K562 (cell line): ENCODE data around the gene PPRC1. TPM values are rescaled to one million over a fixed set of nuclear protein-coding genes. Genes with fewer than 3 reads are reported as not detected.

Experiments used
- ATAC-seq: fragments of 200-7000 bp; cut with Tn5 transposase; 3 replicates; pipeline ENCODE4 v1.9.1; 2020; ENCODE audit warnings: moderate library complexity
- BruUV-seq: library from RNA; stranded (reverse); fragments of 400-500 nt; replicated peaks from 2 replicates; lab custom pipeline; 2021; lab: Mats Ljungman, UMichigan
- CTCF ChIA-PET: fragments of 300-600 bp; formaldehyde crosslinking; extraction: SDS; loops from one replicate; lab custom pipeline; 2021; ENCODE audit warnings: low intra/inter-chr PET ratio; lab: Yijun Ruan, JAX
- POLR2A ChIA-PET: fragments of 300-600, 350-650 bp; sonication (Branson Sonifier 250); formaldehyde crosslinking; extraction: SDS; loops from one replicate; lab custom pipeline; 2021; ENCODE audit warnings: antibody characterized with exemption, inconsistent platforms; lab: Yijun Ruan, JAX
- DNase-seq, 4 experiments: peaks; one replicate each; pipeline versions ENCODE4 v3.0.0 to v3.0.0-alpha.2; 2011 to 2018; ENCODE audit warnings: low spot score in 3 of 4, mixed read lengths in 3 of 4; ENCODE audit errors: extremely low read depth in 1 of 4
- FAIRE-seq: peaks from 2 replicates; lab custom pipeline; 2011; peaks lifted over from hg19 to GRCh38; lab: Jason Lieb, UNC
- H2AFZ ChIP-seq: 2 replicates; pipeline ENCODE4 v1.6.0; 2011; ENCODE audit warnings: low read depth, low read length, control low read depth, inconsistent platforms
- H3K27ac ChIP-seq: fragments of 200-600 bp; 3 replicates; pipeline ENCODE4 v1.8.0; 2011; ENCODE audit warnings: low read depth, mild to moderate bottlenecking, control low read depth, inconsistent platforms, low read length, moderate library complexity, mixed read lengths; ENCODE audit errors: extremely low read depth
- H3K27me3 ChIP-seq, 2 experiments: fragments of 300-600 bp in 1 of 2; 2 replicates in 1 of 2; 3 replicates in 1 of 2; pipeline versions ENCODE4 v1.6.0 to v1.8.0; 2011; ENCODE audit warnings: inconsistent platforms in 2 of 2, low read length in 2 of 2, mild to moderate bottlenecking in 1 of 2, mixed read lengths in 1 of 2, moderate library complexity in 1 of 2; ENCODE audit not compliant: control insufficient read depth in 2 of 2, insufficient read depth in 2 of 2
- H3K36me3 ChIP-seq: fragments of 300-600 bp; 3 replicates; pipeline ENCODE4 v1.8.0; 2011; ENCODE audit warnings: mild to moderate bottlenecking, low read length, inconsistent platforms; ENCODE audit not compliant: control insufficient read depth, insufficient read depth
- H3K4me1 ChIP-seq, 2 experiments: fragments of 200-600 bp in 1 of 2; replicated peaks in 1 of 2; 2 replicates in 1 of 2; 3 replicates in 1 of 2; pipeline versions ENCODE4 v1.5.1 to v1.8.0; 2011; ENCODE audit warnings: inconsistent platforms in 2 of 2, low read length in 2 of 2, mild to moderate bottlenecking in 1 of 2, mixed read lengths in 1 of 2, moderate library complexity in 1 of 2; ENCODE audit not compliant: control insufficient read depth in 2 of 2, insufficient read depth in 2 of 2
- H3K4me2 ChIP-seq: 2 replicates; pipeline ENCODE4 v1.6.1; 2011; ENCODE audit warnings: low read length, control low read depth, inconsistent platforms, mixed read lengths; ENCODE audit not compliant: insufficient read depth
- H3K4me3 ChIP-seq: fragments of 200-600 bp; sonication (generic), shearing (Covaris generic); 2 replicates; pipeline ENCODE4 v1.5.1; 2016; ENCODE audit warnings: control low read depth, inconsistent platforms
- H3K79me2 ChIP-seq: fragments of 200-600 bp; 3 replicates; pipeline ENCODE4 v1.8.0; 2011; ENCODE audit warnings: low read length, inconsistent platforms; ENCODE audit not compliant: control insufficient read depth, insufficient read depth
- H3K9ac ChIP-seq, 2 experiments: 2 replicates each; pipeline versions ENCODE4 v1.6.0 to v1.6.1; 2011; ENCODE audit warnings: low read depth in 2 of 2, low read length in 2 of 2, control low read depth in 1 of 2, inconsistent platforms in 1 of 2, mild to moderate bottlenecking in 1 of 2, mixed read lengths in 1 of 2; ENCODE audit not compliant: insufficient read depth in 1 of 2
- H3K9me1 ChIP-seq: one replicate; pipeline ENCODE4 v1.6.0; 2011; ENCODE audit warnings: inconsistent platforms, mild to moderate bottlenecking, low read length, moderate library complexity; ENCODE audit not compliant: control insufficient read depth, insufficient read depth
- H3K9me3 ChIP-seq: replicated peaks from 2 replicates; pipeline ENCODE4 v1.5.1; 2011; ENCODE audit warnings: low read depth, low read length, inconsistent platforms; ENCODE audit not compliant: control insufficient read depth, insufficient read depth
- H4K20me1 ChIP-seq: replicated peaks from 2 replicates; pipeline ENCODE4 v1.6.1; 2011; ENCODE audit warnings: low read length, inconsistent platforms, mixed read lengths; ENCODE audit not compliant: control insufficient read depth, insufficient read depth
- ARID4B ChIP-seq: sonication (generic); formaldehyde crosslinking; IDR thresholded peaks from 2 replicates; pipeline ENCODE4 v1.8.0; 2022; ENCODE audit warnings: mild to moderate bottlenecking, missing genetic modification reagents
- C11orf30 ChIP-seq: fragments of 450-650 bp; IDR thresholded peaks from 2 replicates; pipeline ENCODE4 v1.6.1; 2016; ENCODE audit warnings: low read depth, mild to moderate bottlenecking
- MGA ChIP-seq: fragments of 450-650 bp; IDR thresholded peaks from 2 replicates; pipeline ENCODE4 v1.6.1; 2016; ENCODE audit warnings: mild to moderate bottlenecking, moderate library complexity
- SIN3A ChIP-seq, 2 experiments: fragments of 150-350 bp in 1 of 2; IDR thresholded peaks; 2 replicates each; pipeline ENCODE4 v1.6.1; 2011 to 2016; ENCODE audit warnings: borderline replicate concordance in 2 of 2, low read depth in 2 of 2, low read length in 2 of 2, mild to moderate bottlenecking in 2 of 2, moderate library complexity in 2 of 2; ENCODE audit not compliant: control insufficient read depth in 1 of 2
- TBP ChIP-seq: optimal IDR thresholded peaks from 2 replicates; pipeline ENCODE3; 2011; ENCODE audit warnings: low read depth, low read length, improper control_type of control experiment
- WGBS: fragments of 100-300 bp; shearing (Covaris generic); methylation state at CpG from one replicate; pipeline ENCODE4 v1.1.6; 2016; ENCODE audit warnings: low coverage, mixed read lengths; ENCODE audit not compliant: insufficient coverage; ENCODE audit errors: missing lambda C conversion rate; 5-methylcytosine and 5-hydroxymethylcytosine counted together
- in situ Hi-C: fragments of 300-500 bp; cut with MboI; formaldehyde crosslinking; loops from 4 replicates; pipeline ENCODE4 v1.15.0; 2018; ENCODE audit warnings: inconsistent platforms, mixed read lengths
- intact Hi-C: fragments of 100-400 bp; cut with micrococcal nuclease; formaldehyde crosslinking; loops from 2 replicates; pipeline ENCODE4 v1.14.2; 2022
- polyA plus RNA-seq, 8 experiments: library from polyadenylated mRNA; depleted of rRNA in 4 of 8; stranded (reverse) in 5 of 8; unstranded in 3 of 8; fragments of >200 nt; fragmentation: Nextera tagmentation in 2 of 8; fragmentation: Illumina TruSeq in 1 of 8; extraction: Ambion mirVana in 2 of 8; extraction: Trizol in 1 of 8; gene quantifications; 2 replicates each; pipeline versions ENCODE4 v1.2.1 to v1.2.3, GENCODE V29; 2011 to 2014; ENCODE audit warnings: inconsistent platforms in 1 of 8, missing spikeins in 1 of 8
- total RNA-seq, 7 experiments: library from RNA; depleted of rRNA in 6 of 7; stranded (reverse); fragments of >200 nt in 6 of 7; fragmentation: Illumina TruSeq in 2 of 7; extraction: Trizol in 2 of 7; gene quantifications; 2 replicates each; pipeline versions ENCODE4 v1.2.1 to v1.2.3, GENCODE V29; 2011 to 2021; ENCODE audit warnings: low replicate concordance in 1 of 7

The PPRC1 gene
- total and polyA plus RNA-seq, 9 of the 15 experiments (the other 6 are each of a cell fraction or from before 2014, with no cell fraction given): 8.5 to 47.1 (median 16.2) TPM

- POLR2A ChIA-PET: interaction anchor here (1.0 to 9.9 kb wide), 6 partner anchors 9 to 426 kb away, joined by 4 to 92 read pairs (median 6); no protein-coding TSS in a partner anchor
- Histone ChIP-seq H3K79me2 (peaks cover 54% of the 10 kb centered on the region), H3K4me2 (peak overlapping the region; percentile 97), H3K4me1 (peaks cover 10 to 20% of the 10 kb centered on the region in 2 experiments; a peak in 4 of 5 replicates), H3K4me3 (peak overlapping the region; percentile 97), H2AFZ (peak overlapping the region; percentile 59), H3K27me3 (no peaks in the 10 kb centered on the region), H3K9ac (peak overlapping the region; percentile 98 to 100), H3K9me3 (no peaks in the 10 kb centered on the region), H3K36me3 (peaks cover 78% of the 10 kb centered on the region), H3K9me1 (no peaks in the 10 kb centered on the region), H4K20me1 (peaks cover 6% of the 10 kb centered on the region), H3K27ac (peak overlapping the region; percentile 97)
- DNase-seq: no peak
- BruUV-seq: TSS peak; percentile 67
- intact Hi-C loops (loop anchor here (1.0 kb wide), 1 partner anchor 20 kb away; no protein-coding TSS in a partner anchor), in situ Hi-C loops (no loop called here)
- CTCF ChIA-PET: no interaction called here
- ATAC-seq: peak; percentile 31
- under 1% methylated on average over 19 of the region's 19 CpGs for WGBS
- FAIRE-seq: no peak
- TF ChIP-seq MGA: peak; percentile 52; the same call in 1 of the 2 replicates
- peak in 1 of 2 experiments; percentile 72; a peak in 1 of 4 replicates for TF ChIP-seq SIN3A (IDR thresholded peaks at IDR 0.05; ENCODE audit: borderline replicate concordance in 2 of 2, control insufficient read depth in 1 of 2, low read depth in 2 of 2, low read length in 2 of 2)
- TF ChIP-seq ARID4B (CRISPR knock-in tag): peak; percentile 83
- TF ChIP-seq TBP: no peak
- TF ChIP-seq C11orf30: peak; percentile 66; the same call in 1 of the 2 replicates
These were observed 19.7 kb downstream of the PPRC1 start for GRCh38 chr10:102152545-102152890.
